ENCODE measurements around the gene POLG2. TPM values are rescaled to one million over a fixed set of nuclear protein-coding genes. Genes with fewer than 3 reads are reported as not detected.
A peak's percentile ranks its signal among the peaks of the same experiment; 100 is the strongest.

The POLG2 gene
- 28.1 and 35.9 TPM in 2 replicates for polyA plus RNA-seq (2014; cell fraction: cytosol; rRNA removed)
- 70.8 and 89.2 TPM in 2 replicates for polyA plus RNA-seq (2014; cell fraction: nucleus; rRNA removed)

GRCh38 chr17:64496786-64497564 lies at the start of gene POLG2:
POLG2 (minus strand) TSS chr17:64497054; CDS start chr17:64496968, 86 bp downstream.
- peak; percentile 94 for DNase-seq (ENCODE audit: low spot score)

DNA sequence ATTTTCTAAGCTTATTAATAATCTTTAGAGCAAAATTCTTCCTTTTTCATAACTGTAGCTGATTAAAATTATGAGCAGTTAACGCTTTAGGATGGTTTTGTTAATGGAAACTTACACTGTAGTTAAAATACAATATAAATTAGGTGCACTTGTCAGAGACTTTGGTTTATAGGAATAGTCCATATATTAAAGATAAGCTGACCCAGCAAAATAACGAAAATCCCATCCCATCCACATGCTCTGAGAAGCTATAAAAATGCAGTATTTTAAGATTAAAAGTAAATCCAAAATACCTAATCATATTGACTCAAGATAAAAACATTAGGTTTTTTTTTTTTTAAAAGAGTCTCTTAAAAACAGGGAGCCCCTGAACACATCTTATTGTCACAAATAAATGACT lies 47.9 kb upstream of the POLG2 start:
- DNase-seq (ENCODE audit: low spot score) = no peak

DNA sequence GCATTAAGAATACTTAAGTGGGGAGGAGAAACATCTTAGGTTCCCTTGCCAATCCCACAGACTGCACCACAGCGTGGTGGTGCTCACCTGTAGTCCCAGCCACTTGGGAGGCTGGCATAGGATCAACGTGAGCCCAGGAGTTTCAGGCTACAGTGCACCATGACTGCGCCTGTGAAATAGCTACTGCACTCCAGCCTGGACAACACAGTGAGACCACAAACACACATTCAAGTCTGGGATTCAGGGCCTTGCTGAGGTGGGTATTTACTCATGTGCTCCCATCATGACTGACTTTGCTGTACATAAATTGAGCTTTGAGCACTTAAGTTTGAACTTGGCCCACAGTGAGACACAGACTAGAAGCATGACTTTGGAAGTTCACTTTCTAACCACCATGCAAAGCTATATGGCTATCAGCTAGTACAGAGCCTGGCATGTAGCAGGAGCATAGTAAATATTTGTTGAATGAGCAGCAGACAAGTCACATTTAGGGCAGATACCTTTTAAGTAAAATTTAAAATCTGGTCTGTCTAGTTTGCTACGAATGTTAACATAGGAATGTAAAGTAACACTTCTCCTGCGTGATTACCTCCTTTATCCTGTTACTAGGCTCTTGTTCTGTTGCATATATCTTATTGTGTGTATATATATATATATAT lies 43.4 kb upstream of the POLG2 start:
- DNase-seq (ENCODE audit: low spot score) = no peak

GRCh38 chr17:64538508-64539130 lies 41.8 kb upstream of the POLG2 start:
- no peak for DNase-seq (ENCODE audit: low spot score)

DNA sequence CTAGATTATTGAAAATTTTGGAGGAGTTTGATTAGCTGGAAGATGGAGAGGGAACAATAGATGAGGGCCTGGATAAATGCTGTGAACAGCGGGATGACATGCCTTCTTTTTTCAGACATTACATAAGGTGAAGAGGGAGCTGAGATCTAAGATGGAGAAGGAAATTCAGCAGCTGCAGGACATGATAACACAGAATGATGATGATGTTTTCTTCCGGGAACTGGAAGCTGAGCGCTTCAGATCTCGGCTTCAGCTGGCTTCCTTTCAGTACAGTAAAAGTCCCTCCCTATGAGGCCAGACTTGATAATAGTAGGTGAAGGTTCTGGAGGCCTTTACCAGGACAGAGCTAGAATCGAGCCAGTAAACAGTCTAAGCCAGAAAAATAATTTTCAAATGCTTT lies 40.6 kb upstream of the POLG2 start:
- DNase-seq (ENCODE audit: low spot score) = no peak

- DNase-seq (ENCODE audit: low spot score) = no peak
Measured at GRCh38 chr17:64536913-64537312, 40.1 kb upstream of the POLG2 start.

DNA sequence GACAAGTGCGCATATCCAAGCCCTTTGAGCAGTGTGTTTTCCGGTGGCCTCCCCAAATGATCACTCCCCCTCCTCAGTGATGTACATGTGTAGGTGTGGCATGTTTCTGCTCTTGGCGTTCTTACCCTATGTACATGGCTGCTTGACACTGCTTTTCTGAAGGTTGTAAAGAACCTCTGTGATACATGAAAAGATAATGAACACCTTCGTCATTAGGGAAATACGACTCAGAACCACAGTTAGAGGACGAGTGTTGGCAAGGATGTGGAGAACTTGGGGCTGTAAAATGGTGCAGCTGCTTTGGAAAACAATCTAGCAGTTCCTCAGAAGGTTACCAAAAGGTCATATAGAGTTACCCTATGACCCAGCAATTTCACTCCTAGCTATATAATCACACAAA lies 38.5 kb upstream of the POLG2 start:
- DNase-seq (ENCODE audit: low spot score) = no peak

- DNase-seq (ENCODE audit: low spot score) = no peak
Measured at GRCh38 chr17:64534187-64534586, 37.3 kb upstream of the POLG2 start.

DNA sequence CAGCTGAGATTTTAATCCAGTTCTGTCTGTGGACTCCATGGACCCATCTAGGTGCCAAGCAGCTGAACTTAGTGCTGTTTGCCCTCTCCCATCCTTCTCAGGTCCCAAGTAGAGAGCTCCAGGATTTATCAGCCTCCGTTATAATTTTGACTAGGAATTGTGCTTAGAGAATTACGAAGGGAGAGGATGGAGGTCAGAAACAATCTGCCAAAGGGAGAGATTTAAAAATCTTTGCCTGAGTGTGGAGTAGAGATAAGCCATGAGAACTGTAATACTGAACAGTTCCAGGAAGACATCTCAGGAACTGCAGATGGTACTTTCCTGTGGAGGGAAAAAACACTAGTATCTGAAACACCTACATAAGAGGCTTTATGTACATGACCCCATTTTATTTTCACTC lies 36.9 kb upstream of the POLG2 start:
- no peak for DNase-seq (ENCODE audit: low spot score)

- no peak for DNase-seq (ENCODE audit: low spot score)
Measured at GRCh38 chr17:64532409-64532808, 35.6 kb upstream of the POLG2 start.

- DNase-seq (ENCODE audit: low spot score) = no peak
Measured at GRCh38 chr17:64531955-64532371, 35.1 kb upstream of the POLG2 start.

- DNase-seq (ENCODE audit: low spot score) = no peak
Measured at GRCh38 chr17:64529221-64529620, 32.4 kb upstream of the POLG2 start.

GRCh38 chr17:64527914-64528313 lies 31.1 kb upstream of the POLG2 start:
- no peak for DNase-seq (ENCODE audit: low spot score)

GRCh38 chr17:64520359-64520758 lies 23.5 kb upstream of the POLG2 start:
- DNase-seq (ENCODE audit: low spot score) = no peak

DNA sequence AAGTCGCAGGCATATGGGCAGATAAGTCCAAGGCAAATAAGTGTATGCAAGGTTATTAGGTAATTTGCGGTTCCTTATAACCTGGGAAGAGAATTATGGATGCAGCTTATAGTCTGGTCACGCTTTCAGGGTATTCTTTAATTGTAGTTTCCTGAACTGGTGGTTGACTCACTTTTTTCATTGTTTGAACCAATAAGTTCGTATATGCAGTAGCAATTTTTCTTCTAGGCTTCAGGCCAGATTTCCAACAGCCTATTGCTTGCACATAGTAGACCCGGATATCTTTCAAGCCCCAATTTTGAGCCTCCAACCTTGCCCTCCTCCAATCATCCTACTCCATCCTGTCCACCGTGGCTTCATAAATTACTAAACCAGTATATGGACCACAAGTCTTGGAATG lies 22.7 kb upstream of the POLG2 start:
- DNase-seq (ENCODE audit: low spot score) = no peak

GRCh38 chr17:64515829-64516228 lies 19.0 kb upstream of the POLG2 start:
- no peak for DNase-seq (ENCODE audit: low spot score)

- DNase-seq (ENCODE audit: low spot score) = no peak
Measured at GRCh38 chr17:64515419-64515818, 18.6 kb upstream of the POLG2 start.

- no peak for DNase-seq (ENCODE audit: low spot score)
Measured at GRCh38 chr17:64509179-64509578, 12.3 kb upstream of the POLG2 start.

- DNase-seq (ENCODE audit: low spot score) = no peak
Measured at GRCh38 chr17:64508683-64509082, 11.8 kb upstream of the POLG2 start.

- peak; percentile 71 for DNase-seq (ENCODE audit: low spot score)
Measured at GRCh38 chr17:64507413-64507782, 10.5 kb upstream of the POLG2 start.

- peak; percentile 98 for DNase-seq (ENCODE audit: low spot score)
Measured at GRCh38 chr17:64506576-64507412, 9.9 kb upstream of the POLG2 start, which contains the start of gene CEP95. CEP95 (plus strand) TSS chr17:64506977; CDS start chr17:64507098, 121 bp downstream.

DNA sequence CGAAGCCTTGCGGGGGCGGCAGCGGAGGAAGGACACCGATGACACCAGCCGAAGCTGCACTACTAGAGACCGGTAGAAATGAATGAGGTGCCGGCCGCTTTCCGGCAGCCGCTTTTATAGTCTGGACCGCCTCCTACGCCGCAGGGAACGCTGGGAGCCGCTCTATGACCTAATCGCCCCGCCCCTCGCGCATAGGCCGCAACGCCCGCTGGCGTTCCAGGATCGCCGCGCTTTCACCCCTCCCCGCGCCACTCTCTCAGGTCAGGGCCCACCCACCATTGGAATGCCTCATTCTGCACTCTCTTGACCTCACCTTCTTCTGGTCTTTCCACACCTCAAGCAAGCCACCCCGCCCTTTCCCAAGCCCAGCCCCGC lies 9.3 kb upstream of the POLG2 start, which contains the start of gene DDX5:
Gene DDX5 (minus strand): TSS at position 89 of the 375 bp plus-strand sequence. CDS start 170 bp downstream, outside the sequence.
- peak; percentile 97 for DNase-seq (ENCODE audit: low spot score)

Measured in SK-N-DZ (cell line).